ENCODE data around the gene MUC13. TPM values are rescaled to one million over a fixed set of nuclear protein-coding genes. Genes with fewer than 3 reads are reported as not detected.

MUC13 gene
- total and polyA plus RNA-seq, 9 of the 15 experiments (the other 6 are each of a cell fraction or from before 2014, with no cell fraction given), result 0.09 TPM; not detected in 8

DNA sequence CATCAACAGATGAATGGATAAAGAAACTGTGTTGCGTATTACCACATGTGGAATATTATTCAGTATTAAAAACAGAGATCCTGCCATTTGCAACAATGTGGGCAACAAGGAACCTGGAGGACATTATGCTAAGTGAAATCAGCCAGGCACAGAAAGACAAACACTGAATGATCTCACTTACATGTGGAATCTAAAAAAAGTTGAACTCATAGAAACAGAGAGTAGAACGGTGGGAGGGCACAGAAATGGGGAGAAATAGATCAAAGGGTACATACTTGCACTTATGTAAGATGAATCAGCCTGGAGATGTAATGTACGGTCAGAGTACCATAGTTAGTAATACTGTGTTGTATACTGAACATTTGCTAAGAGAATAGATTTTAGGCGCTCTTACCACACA lies 29.8 kb upstream of the MUC13 start (continued):
- no peak for TF ChIP-seq PURB (CRISPR knock-in tag; IDR thresholded peaks at IDR 0.05; ENCODE audit: low read depth)
- no peak for TF ChIP-seq SMARCE1 (IDR thresholded peaks at IDR 0.05)
- TF ChIP-seq DDX20 (tag; IDR thresholded peaks at IDR 0.05; ENCODE audit: low read depth), result no peak
- TF ChIP-seq PHF20 (IDR thresholded peaks at IDR 0.05; ENCODE audit: partially characterized antibody), result no peak
- TF ChIP-seq, protein P1, sequence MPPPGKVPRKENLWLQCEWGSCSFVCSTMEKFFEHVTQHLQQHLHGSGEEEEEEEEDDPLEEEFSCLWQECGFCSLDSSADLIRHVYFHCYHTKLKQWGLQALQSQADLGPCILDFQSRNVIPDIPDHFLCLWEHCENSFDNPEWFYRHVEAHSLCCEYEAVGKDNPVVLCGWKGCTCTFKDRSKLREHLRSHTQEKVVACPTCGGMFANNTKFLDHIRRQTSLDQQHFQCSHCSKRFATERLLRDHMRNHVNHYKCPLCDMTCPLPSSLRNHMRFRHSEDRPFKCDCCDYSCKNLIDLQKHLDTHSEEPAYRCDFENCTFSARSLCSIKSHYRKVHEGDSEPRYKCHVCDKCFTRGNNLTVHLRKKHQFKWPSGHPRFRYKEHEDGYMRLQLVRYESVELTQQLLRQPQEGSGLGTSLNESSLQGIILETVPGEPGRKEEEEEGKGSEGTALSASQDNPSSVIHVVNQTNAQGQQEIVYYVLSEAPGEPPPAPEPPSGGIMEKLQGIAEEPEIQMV (tag; conservative IDR thresholded peaks at IDR 0.05; ENCODE audit: low read depth), result no peak

DNA sequence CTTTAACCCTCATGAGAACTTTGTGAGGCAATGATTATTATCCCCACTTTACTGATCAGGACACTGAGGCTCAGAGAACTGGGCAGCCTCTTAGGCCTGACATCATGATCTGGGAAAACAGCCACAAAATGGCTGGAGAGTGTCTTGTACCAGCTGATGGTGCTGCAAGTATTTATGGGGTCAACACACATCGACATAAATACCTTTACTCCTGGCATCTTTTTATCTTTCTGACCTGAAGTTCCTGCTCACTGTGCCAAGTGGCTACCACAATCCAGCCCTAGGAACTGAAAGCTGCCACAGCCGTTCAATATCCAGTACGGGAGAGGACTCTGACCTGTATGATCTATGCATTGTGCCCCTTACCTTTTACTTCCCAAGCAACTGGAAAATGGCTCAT lies 29.2 kb upstream of the MUC13 start:
- H3K4me2 ChIP-seq (ENCODE audit: insufficient read depth, low read length), result no peak overlapping the region
- no peak overlapping the region for H3K9ac ChIP-seq (ENCODE audit: insufficient read depth in 1 of 2, low read depth in 2 of 2, low read length in 2 of 2)
- intact Hi-C loops (cut with micrococcal nuclease) (no loop called here), in situ Hi-C loops (cut with MboI) (no loop called here)
- DNase-seq (ENCODE audit: extremely low read depth in 1 of 4, low spot score in 3 of 4) (no peak), FAIRE-seq (no peak), ATAC-seq (no peak)
- no peak overlapping the region for H2AFZ ChIP-seq (ENCODE audit: low read depth, low read length)
- ChIA-PET CTCF (ENCODE audit: low intra/inter-chr PET ratio) (no interaction called here), POLR2A (no interaction called here)
- no peak overlapping the region for H3K27ac ChIP-seq (ENCODE audit: extremely low read depth, low read depth, low read length)
- H3K4me1 ChIP-seq (replicated peaks in 1 of 2; ENCODE audit: control insufficient read depth in 2 of 2, insufficient read depth in 2 of 2, low read length in 2 of 2), result no peaks in the 10 kb centered on the region
- BruUV-seq (replicated peaks), result no TSS peak
- no peak overlapping the region for H3K4me3 ChIP-seq
- peaks cover 6 to 13% of the 10 kb centered on the region in 2 experiments; a peak in 3 of 5 replicates for H3K27me3 ChIP-seq (ENCODE audit: control insufficient read depth in 2 of 2, insufficient read depth in 2 of 2, low read length in 2 of 2)
- no peaks in the 10 kb centered on the region for H3K79me2 ChIP-seq (ENCODE audit: control insufficient read depth, insufficient read depth, low read length)
- H3K9me3 ChIP-seq (replicated peaks; ENCODE audit: control insufficient read depth, insufficient read depth, low read depth, low read length), result no peaks in the 10 kb centered on the region
- no peaks in the 10 kb centered on the region for H4K20me1 ChIP-seq (replicated peaks; ENCODE audit: control insufficient read depth, insufficient read depth, low read length)
- no peaks in the 10 kb centered on the region for H3K9me1 ChIP-seq (ENCODE audit: control insufficient read depth, insufficient read depth, low read length)
- no peaks in the 10 kb centered on the region for H3K36me3 ChIP-seq (ENCODE audit: control insufficient read depth, insufficient read depth, low read length)
- WGBS (ENCODE audit: insufficient coverage, low coverage, missing lambda C conversion rate), result 0% methylated on average over 3 of the region's 3 CpGs
- no peak for TF ChIP-seq MYC (IDR thresholded peaks at IDR 0.05; ENCODE audit: low read depth, low read length)
- TF ChIP-seq MYC (CRISPR knock-in tag; IDR thresholded peaks at IDR 0.05; ENCODE audit: borderline replicate concordance, low read depth), result no peak
- no peak for TF ChIP-seq SRSF3 (IDR thresholded peaks at IDR 0.05; ENCODE audit: insufficient read depth, low read length)
- TF ChIP-seq ZBTB17 (CRISPR knock-in tag; IDR thresholded peaks at IDR 0.05), result no peak
- no peak for TF ChIP-seq ZNF224 (CRISPR knock-in tag; IDR thresholded peaks at IDR 0.05)
- TF ChIP-seq, protein P2, sequence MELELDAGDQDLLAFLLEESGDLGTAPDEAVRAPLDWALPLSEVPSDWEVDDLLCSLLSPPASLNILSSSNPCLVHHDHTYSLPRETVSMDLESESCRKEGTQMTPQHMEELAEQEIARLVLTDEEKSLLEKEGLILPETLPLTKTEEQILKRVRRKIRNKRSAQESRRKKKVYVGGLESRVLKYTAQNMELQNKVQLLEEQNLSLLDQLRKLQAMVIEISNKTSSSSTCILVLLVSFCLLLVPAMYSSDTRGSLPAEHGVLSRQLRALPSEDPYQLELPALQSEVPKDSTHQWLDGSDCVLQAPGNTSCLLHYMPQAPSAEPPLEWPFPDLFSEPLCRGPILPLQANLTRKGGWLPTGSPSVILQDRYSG (tag; conservative IDR thresholded peaks at IDR 0.05; ENCODE audit: low read depth), result no peak
- no peak for TF ChIP-seq HNRNPL (IDR thresholded peaks at IDR 0.05; ENCODE audit: low read depth, low read length)
- TF ChIP-seq, protein P3, sequence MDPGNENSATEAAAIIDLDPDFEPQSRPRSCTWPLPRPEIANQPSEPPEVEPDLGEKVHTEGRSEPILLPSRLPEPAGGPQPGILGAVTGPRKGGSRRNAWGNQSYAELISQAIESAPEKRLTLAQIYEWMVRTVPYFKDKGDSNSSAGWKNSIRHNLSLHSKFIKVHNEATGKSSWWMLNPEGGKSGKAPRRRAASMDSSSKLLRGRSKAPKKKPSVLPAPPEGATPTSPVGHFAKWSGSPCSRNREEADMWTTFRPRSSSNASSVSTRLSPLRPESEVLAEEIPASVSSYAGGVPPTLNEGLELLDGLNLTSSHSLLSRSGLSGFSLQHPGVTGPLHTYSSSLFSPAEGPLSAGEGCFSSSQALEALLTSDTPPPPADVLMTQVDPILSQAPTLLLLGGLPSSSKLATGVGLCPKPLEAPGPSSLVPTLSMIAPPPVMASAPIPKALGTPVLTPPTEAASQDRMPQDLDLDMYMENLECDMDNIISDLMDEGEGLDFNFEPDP (CRISPR knock-in tag; IDR thresholded peaks at IDR 0.05), result no peak
- no peak for TF ChIP-seq NRF1 (conservative IDR thresholded peaks at IDR 0.05 in 1 of 2, IDR thresholded peaks at IDR 0.05 in 1 of 2)
- no peak for TF ChIP-seq HMG20A (CRISPR knock-in tag; conservative IDR thresholded peaks at IDR 0.05)
- TF ChIP-seq, protein P4, sequence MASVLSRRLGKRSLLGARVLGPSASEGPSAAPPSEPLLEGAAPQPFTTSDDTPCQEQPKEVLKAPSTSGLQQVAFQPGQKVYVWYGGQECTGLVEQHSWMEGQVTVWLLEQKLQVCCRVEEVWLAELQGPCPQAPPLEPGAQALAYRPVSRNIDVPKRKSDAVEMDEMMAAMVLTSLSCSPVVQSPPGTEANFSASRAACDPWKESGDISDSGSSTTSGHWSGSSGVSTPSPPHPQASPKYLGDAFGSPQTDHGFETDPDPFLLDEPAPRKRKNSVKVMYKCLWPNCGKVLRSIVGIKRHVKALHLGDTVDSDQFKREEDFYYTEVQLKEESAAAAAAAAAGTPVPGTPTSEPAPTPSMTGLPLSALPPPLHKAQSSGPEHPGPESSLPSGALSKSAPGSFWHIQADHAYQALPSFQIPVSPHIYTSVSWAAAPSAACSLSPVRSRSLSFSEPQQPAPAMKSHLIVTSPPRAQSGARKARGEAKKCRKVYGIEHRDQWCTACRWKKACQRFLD (CRISPR knock-in tag; IDR thresholded peaks at IDR 0.05), result no peak

Data from K562 (cell line).